Prostate gland (tissue), 2 donors: ENCODE results near the gene PIH1D1.
A peak's percentile ranks its signal among the peaks of the same experiment; 100 is the strongest.

ENCODE experiments used
- POLR2AphosphoS5 ChIP-seq: sonication (generic); formaldehyde crosslinking; IDR thresholded peaks from one replicate; pipeline ENCODE4 v1.6.1; 2017; ENCODE audit warnings: antibody characterized with exemption
- TF ChIP-seq, protein P1 (sequence below), 4 experiments: fragments of 200-600 bp in 2 of 4; fragments of 450-650 bp in 2 of 4; sonication (generic) in 2 of 4; IDR thresholded peaks; 1 replicate in 3 of 4; 2 replicates in 1 of 4; pipeline ENCODE4 v1.5.1; 2016 to 2019; ENCODE audit warnings: antibody characterized with exemption in 4 of 4, mild to moderate bottlenecking in 2 of 4, moderate library complexity in 2 of 4

DNA sequence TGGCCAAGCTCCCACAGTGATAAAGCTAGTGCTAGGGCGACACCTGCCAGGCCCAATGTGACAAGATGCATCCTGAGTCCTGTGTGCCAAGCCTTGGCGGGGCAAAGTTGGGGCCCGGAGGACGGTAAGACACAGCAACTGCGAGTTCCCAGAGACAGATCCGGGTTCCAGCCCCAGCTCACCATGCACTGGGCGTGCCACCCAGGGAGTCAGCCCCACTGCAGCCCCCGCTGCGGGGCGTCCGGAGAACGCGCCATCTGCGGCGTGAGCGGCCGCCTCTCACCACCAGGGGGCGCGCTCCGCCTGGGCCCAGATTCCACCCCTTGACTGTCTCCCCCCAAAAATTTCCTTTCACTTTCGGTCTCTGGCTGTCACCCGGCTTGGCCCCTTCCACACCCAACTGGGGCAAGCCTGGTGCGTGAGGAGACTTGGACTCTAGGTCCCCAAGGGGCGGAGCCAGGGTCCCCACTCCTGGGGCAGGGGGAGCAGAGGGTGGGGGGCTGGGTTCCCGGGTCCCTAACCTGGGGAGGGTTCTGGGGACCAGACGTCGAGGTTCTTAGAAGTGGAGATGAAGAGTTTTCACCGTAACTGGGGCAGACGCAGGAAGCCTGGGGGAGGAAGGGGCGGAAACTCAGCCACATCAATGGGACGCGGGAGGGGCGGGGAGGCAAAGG lies 22.4 kb upstream of the PIH1D1 start, which contains the start of gene FLT3LG:
- TF ChIP-seq, protein P1, sequence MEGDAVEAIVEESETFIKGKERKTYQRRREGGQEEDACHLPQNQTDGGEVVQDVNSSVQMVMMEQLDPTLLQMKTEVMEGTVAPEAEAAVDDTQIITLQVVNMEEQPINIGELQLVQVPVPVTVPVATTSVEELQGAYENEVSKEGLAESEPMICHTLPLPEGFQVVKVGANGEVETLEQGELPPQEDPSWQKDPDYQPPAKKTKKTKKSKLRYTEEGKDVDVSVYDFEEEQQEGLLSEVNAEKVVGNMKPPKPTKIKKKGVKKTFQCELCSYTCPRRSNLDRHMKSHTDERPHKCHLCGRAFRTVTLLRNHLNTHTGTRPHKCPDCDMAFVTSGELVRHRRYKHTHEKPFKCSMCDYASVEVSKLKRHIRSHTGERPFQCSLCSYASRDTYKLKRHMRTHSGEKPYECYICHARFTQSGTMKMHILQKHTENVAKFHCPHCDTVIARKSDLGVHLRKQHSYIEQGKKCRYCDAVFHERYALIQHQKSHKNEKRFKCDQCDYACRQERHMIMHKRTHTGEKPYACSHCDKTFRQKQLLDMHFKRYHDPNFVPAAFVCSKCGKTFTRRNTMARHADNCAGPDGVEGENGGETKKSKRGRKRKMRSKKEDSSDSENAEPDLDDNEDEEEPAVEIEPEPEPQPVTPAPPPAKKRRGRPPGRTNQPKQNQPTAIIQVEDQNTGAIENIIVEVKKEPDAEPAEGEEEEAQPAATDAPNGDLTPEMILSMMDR (IDR thresholded peaks at IDR 0.05), result peak; percentile 96 to 99 (median 99)
- TF ChIP-seq POLR2AphosphoS5, result peak; percentile 81
